Peyer's patch (tissue), 4 donors: ENCODE results near the gene NOS3. TPM values are rescaled to one million over a fixed set of nuclear protein-coding genes. Genes with fewer than 3 reads are reported as not detected.
"Not testable (repeated sequence)": the region's sequence is repeated elsewhere in the genome, so short reads cannot be mapped to it uniquely, and the experiment has no call there.

ENCODE experiments used
- DNase-seq, 3 donors: peaks; one replicate each; pipeline ENCODE4 v3.0.0-alpha.2; 2017 to 2019
- H3K27ac ChIP-seq, 4 donors: fragments of 200-600 bp; sonication (generic); one replicate each; pipeline ENCODE4 v1.5.1; 2016 to 2019
- H3K27me3 ChIP-seq, 2 donors: fragments of 200-600 bp; sonication (generic); one replicate each; pipeline ENCODE4 v1.5.1; 2019
- H3K36me3 ChIP-seq, 3 donors: fragments of 200-600 bp; sonication (generic); one replicate each; pipeline ENCODE4 v1.5.1; 2016 to 2019
- H3K4me1 ChIP-seq, 4 donors: fragments of 200-600 bp; sonication (generic); one replicate each; pipeline ENCODE4 v1.5.1; 2016 to 2019
- H3K4me3 ChIP-seq, 4 donors: fragments of 200-600 bp; sonication (generic); 1 replicate in 3 of 4; 2 replicates in 1 of 4; pipeline ENCODE4 v1.5.1; 2016 to 2019; ENCODE audit warnings: mild to moderate bottlenecking in 1 of 4
- H3K9me3 ChIP-seq, 4 donors: fragments of 200-600 bp; sonication (generic); one replicate each; pipeline ENCODE4 v1.5.1; 2016 to 2019; ENCODE audit warnings: mild to moderate bottlenecking in 1 of 4
- CTCF ChIP-seq, 6 experiments: fragments of 450-650 bp in 4 of 6; fragments of 200-600 bp in 2 of 6; sonication (generic) in 1 of 6; IDR thresholded peaks; one replicate each; pipeline ENCODE4 v1.5.1; 2017 to 2019; ENCODE audit warnings: antibody characterized with exemption in 6 of 6, mild to moderate bottlenecking in 3 of 6, moderate library complexity in 1 of 6
- POLR2A ChIP-seq, 2 donors: fragments of 450-650 bp; IDR thresholded peaks; one replicate each; pipeline ENCODE4 v1.5.1; 2017; ENCODE audit warnings: antibody characterized with exemption in 2 of 2, mild to moderate bottlenecking in 2 of 2, moderate library complexity in 2 of 2
- total RNA-seq, 4 donors: library from RNA; depleted of rRNA; stranded (reverse); fragments of >200 nt; gene quantifications; one replicate each; pipeline ENCODE4 v1.1.0, GENCODE V29; 2016

The NOS3 gene
- total RNA-seq, 4 donors from 2014 or later, result 1.2 to 18.2 (median 5.4) TPM

GRCh38 chr7:151020231-151020630, 29.4 kb downstream of the NOS3 start:
- Histone ChIP-seq H3K4me1 (peaks cover 6 to 18% (median 15%) of the 10 kb centered on the region in 4 donors), H3K9me3 (no peaks in the 10 kb centered on the region), H3K27me3 (no peaks in the 10 kb centered on the region), H3K4me3 (no peak overlapping the region), H3K36me3 (no peaks in the 10 kb centered on the region), H3K27ac (no peak overlapping the region)
- no peak for DNase-seq
- TF ChIP-seq CTCF (IDR thresholded peaks at IDR 0.05) (no peak), POLR2A (IDR thresholded peaks at IDR 0.05) (no peak)

DNA sequence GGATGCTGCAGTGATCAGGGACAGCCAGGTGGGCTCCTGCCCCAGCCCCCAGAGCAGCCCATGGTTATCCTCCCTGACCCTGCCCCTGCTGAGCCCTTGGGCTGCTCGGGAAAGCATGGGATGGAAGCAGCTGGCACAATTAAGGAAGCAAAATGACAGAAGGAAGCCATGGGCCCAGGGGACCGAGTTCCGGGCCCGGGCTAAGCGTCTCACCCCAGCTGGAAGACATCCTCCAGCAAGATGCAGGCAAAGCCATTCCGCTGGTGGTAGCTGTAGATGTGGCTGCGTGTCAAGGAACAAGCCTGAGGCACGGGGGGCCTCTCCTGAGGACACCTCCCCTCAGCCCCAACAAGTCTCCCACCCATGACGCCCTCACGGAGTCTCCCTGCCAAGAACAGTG, 32.4 kb downstream of the NOS3 start:
- H3K9me3 ChIP-seq, result no peaks in the 10 kb centered on the region
- no peak for TF ChIP-seq CTCF (IDR thresholded peaks at IDR 0.05)
- no peak for TF ChIP-seq POLR2A (IDR thresholded peaks at IDR 0.05)
- no peak overlapping the region for H3K4me3 ChIP-seq
- peaks cover 0 to 17% (median 10%) of the 10 kb centered on the region in 4 donors for H3K4me1 ChIP-seq
- no peaks in the 10 kb centered on the region for H3K36me3 ChIP-seq
- H3K27ac ChIP-seq, result no peak overlapping the region
- H3K27me3 ChIP-seq, result no peaks in the 10 kb centered on the region
- no peak for DNase-seq

DNA sequence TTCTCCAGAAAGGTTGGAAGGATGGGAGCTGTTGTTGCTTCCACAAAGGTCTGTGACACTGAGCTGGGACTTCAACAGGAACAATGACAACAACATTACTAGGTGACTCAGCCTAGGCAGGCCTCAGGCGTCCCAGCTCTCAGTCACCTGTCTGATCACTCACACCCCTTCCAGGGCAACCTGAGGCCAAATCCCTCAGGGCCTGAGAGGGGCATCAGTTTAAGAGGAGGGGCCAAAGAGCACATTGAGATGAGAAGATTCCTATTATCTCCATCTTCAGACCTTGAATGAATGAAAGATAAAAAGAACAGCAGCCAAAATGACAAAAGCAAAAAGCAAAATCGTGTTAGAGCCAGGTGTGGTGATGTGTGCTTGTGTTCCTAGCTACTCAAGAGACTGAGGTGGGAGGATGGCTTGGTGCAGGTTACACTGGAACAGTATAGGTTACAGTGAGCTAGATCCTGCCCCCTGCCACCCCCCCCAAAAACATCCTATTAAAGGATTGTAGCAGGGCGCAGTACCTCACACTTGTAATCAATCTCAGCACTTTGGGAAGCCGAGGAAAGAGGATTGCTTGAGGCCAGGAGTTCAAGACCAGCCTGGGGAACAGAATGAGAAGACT, 33.7 kb downstream of the NOS3 start, which contains the start of gene ATG9B:
ATG9B (minus strand) TSS at position 60 of the 622 bp plus-strand sequence. CDS start 71 bp downstream, outside the sequence.
- no peaks in the 10 kb centered on the region for H3K36me3 ChIP-seq
- no peak within 1 kb of the TSS for H3K27ac ChIP-seq
- no peak for DNase-seq
- H3K27me3 ChIP-seq, result no peaks in the 10 kb centered on the region
- no peak within 1 kb of the TSS for H3K4me3 ChIP-seq
- peaks cover 0 to 10% (median 3%) of the 10 kb centered on the region in 4 donors for H3K4me1 ChIP-seq
- TF ChIP-seq POLR2A (IDR thresholded peaks at IDR 0.05), result no peak
- TF ChIP-seq CTCF (IDR thresholded peaks at IDR 0.05), result no peak
- H3K9me3 ChIP-seq, result no peaks in the 10 kb centered on the region

GRCh38 chr7:151025924-151026671, 35.3 kb downstream of the NOS3 start:
- TF ChIP-seq CTCF (IDR thresholded peaks at IDR 0.05) (no peak), POLR2A (IDR thresholded peaks at IDR 0.05) (no peak)
- Histone ChIP-seq H3K27ac (no peak overlapping the region), H3K4me3 (no peak overlapping the region), H3K27me3 (no peaks in the 10 kb centered on the region), H3K36me3 (no peaks in the 10 kb centered on the region), H3K4me1 (peaks cover 0 to 10% (median 3%) of the 10 kb centered on the region in 4 donors), H3K9me3 (no peaks in the 10 kb centered on the region)
- no peak for DNase-seq

- DNase-seq, H3K36me3 ChIP-seq, H3K27me3 ChIP-seq, H3K9me3 ChIP-seq, H3K4me1 ChIP-seq: not testable (repeated sequence)
- Histone ChIP-seq H3K4me3 (peak overlapping the region in 1 of 4 donors; percentile 62), H3K27ac (peak overlapping the region in 3 of 4 donors; percentile 76 to 92 (median 80))
Measured at GRCh38 chr7:151026771-151027727, 36.2 kb downstream of the NOS3 start.

- peak overlapping the region; percentile 76 to 92 (median 85) for H3K27ac ChIP-seq
- not testable (repeated sequence) for DNase-seq, H3K9me3 ChIP-seq, H3K36me3 ChIP-seq, H3K4me1 ChIP-seq, H3K27me3 ChIP-seq
- peak overlapping the region; percentile 62 to 94 (median 76) for H3K4me3 ChIP-seq
Measured at GRCh38 chr7:151027728-151028130, 36.9 kb downstream of the NOS3 start.
